KOPT-K1 (cell line): Measurements from ENCODE around the gene DGKB.

Experiments used
- H3K27ac ChIP-seq: fragments of 200-600 bp; sonication (generic); 2 replicates; pipeline ENCODE4 v1.5.1; 2016; ENCODE audit warnings: antibody characterized with exemption, mild to moderate bottlenecking, low read depth, low read length; ENCODE audit not compliant: poor library complexity, severe bottlenecking
- H3K36me3 ChIP-seq: fragments of 200-600 bp; sonication (generic); 2 replicates; pipeline ENCODE4 v1.5.1; 2017; ENCODE audit warnings: antibody characterized with exemption, mild to moderate bottlenecking, low read length, moderate library complexity; ENCODE audit not compliant: insufficient read depth
- H3K9me3 ChIP-seq: fragments of 200-600 bp; sonication (generic); 2 replicates; pipeline ENCODE4 v1.5.1; 2017; ENCODE audit warnings: antibody characterized with exemption, low read length, mild to moderate bottlenecking; ENCODE audit not compliant: insufficient read depth, poor library complexity, severe bottlenecking

DGKB gene

GRCh38 chr7:14095233-14095950 lies 807.2 kb downstream of the DGKB start:
- Histone ChIP-seq H3K36me3 (no peaks in the 10 kb centered on the region), H3K9me3 (no peaks in the 10 kb centered on the region), H3K27ac (no peak overlapping the region)
